ENCODE data around the gene PTPRQ.
"Not testable (repeated sequence)": the region's sequence is repeated elsewhere in the genome, so short reads cannot be mapped to it uniquely, and the experiment has no call there.

Gene PTPRQ

DNA sequence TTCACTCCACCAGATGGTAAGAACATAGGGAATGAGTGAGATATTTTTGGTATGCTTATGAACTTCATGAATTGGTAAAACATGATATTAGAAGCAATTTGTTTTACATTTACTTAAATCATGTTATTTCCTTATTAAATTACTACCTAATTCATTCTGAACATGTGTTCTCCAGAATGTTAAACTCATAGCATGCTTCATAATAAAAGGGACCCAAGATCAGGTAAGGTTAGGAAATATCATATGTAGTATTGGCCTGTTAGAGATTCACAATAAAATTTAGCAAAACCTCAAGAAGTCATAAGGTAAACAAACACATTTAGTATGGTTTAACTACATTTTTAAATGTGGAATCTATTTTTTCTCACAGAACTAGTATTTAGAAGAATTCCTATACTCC lies 28.2 kb downstream of the PTPRQ start:
- DNase-seq = no peak

DNA sequence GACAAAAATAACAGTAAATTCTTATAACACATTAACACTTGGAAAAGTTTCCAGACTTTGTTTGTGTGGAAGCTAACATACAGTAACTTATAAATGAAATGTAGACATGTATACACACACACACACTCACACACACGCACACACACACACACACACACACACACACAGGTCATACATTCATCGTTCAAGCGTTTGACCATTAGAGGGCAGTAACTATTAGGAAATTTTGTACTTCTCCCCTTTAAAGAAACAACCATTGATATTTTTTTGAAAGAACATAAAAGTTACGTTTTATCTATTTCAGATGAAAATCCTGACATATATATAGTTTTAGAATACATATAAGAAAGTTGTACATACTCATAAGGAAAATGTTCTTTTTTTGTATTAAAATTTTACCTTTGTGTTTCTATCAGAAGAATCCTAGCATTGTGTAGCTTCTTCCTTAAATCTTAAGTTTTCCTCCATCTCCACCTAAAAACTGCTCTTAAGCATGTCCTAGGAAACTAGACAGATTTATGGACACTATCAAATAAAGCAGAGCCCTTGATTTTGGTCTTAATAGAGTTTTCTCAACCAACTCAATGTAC lies 29.0 kb downstream of the PTPRQ start:
- no peak for DNase-seq

DNA sequence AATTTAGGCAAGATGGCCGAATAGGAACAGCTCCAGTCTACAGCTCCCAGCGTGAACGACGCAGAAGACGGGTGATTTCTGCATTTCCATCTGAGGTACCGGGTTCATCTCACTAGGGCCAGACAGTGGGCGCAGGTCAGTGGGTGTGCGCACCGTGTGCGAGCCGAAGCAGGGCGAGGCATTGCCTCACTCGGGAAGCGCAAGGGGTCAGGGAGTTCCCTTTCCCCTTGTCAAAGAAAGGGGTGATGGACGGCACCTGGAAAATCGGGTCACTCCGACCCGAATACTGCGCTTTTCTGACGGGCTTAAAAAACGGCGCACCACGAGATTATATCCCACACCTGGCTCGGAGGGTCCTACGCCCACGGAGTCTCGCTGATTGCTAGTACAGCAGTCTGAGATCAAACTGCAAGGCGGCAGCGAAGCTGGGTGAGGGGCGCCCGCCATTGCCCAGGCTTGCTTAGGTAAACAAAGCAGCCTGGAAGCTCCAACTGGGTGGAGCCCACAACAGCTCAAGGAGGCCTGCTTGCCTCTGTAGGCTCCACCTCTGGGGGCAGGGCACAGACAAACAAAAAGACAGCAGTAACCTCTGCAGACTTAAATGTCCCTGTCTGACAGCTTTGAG lies 33.6 kb downstream of the PTPRQ start:
- DNase-seq = not testable (repeated sequence)

DNA sequence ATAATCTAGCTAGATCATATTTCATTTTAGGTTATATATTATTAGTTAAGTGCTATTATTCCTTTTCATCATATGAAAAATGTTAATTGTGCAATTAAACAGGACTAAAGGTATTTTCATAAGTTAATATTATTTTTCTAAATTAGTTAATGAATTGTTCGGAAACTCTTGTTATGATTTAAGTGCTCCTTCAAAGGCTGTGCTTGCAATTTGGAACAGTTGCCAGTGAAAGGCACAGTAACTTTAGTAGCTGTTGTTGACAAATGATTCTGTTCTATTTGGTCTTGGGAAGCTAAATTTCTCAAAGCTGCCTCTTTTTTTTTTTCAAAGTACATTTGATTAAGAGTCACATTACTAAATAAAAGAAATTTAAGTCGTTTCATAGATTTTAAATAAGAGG lies 40.7 kb downstream of the PTPRQ start:
- no peak for DNase-seq

DNA sequence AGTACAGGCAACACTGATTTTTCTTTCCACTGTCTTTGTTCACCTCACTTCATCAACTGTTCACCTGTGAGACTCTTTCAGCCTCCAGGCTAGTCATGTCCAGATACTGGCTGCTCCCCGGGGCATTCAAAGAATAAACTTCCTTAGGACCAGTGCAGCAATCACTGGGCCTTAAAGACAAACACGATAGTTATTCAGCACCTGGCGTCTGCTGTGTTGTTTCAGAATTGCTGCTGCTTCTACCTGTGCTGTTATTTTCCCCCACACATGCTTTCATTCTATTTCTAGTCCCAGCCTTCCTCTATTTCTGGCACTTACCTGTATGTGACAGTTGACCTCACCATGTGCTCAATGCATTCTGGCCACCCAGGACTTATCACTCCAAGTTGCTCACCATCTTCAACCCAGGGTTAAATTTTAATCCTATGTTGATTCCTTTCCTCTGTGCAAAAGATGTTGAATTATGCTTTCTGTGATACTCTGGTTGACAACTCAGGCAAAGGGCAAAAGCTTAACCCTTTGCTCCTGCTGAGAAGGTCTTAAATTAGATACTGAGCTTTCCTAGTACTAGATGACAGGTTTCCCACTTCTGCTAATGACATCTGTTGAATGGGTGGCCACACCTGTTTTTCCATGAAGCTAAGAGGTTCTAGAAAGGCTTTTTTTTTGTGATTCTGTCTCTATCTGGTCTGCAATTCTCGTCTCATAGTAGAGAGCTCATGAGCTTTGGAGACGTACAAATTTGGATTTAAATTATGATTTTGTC lies 41.4 kb downstream of the PTPRQ start:
- no peak for DNase-seq

DNA sequence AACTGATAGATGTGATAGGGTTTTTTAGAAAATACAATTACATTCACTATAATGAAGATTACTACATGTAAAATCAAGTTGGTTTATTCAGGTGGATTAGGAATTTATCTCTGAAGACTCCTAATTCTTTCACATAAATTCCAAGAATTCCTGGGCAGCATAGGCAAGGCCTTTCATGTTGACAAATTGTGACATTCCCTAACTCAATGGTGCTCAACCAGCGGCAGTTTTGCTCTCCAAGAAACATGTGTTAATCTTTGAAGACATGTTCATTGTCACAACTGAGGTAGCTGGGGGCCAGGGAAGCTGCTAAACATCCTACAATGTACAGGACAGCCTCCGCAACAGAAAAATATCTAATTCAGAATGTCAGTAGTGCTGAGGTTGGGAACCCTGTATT lies 46.3 kb downstream of the PTPRQ start:
- DNase-seq = no peak

DNA sequence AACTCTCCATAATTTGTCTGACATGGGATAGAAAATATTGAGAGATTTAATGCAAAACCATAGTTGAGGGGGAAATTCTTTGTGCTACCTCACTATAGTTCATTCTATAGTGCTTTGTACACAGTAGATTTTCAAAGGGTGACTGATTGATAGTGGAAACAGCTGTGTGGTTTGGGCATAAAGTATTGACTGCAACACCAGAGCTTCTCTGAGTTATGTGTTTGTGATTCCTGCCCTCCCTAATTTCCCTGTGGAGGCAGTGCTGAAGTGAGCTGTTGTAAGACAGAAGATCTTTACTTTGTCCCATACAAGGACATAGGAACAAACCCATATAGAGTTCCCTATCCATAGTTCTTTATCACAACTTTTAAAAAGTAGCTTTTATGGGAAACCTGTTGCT lies 47.1 kb downstream of the PTPRQ start:
- no peak for DNase-seq

DNA sequence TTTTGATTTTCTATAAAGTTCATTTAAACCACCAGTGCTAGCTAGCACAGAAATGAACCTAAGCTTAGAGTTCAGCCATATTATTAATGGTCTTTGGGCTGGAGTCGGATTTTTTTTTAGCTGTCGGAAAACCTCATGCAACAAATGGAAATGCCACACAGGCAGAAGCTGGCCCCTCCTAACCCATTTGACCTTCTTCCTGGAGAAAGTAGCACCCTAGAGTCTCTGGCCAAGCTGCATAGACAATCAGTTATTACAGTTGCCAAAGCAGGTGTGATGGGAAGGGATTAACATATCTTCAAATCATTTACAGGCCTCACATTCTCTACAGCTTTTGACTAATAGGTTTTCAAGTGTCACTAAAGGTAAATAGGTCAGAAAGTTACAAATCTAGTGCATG lies 49.4 kb downstream of the PTPRQ start:
- no peak for DNase-seq

DNA sequence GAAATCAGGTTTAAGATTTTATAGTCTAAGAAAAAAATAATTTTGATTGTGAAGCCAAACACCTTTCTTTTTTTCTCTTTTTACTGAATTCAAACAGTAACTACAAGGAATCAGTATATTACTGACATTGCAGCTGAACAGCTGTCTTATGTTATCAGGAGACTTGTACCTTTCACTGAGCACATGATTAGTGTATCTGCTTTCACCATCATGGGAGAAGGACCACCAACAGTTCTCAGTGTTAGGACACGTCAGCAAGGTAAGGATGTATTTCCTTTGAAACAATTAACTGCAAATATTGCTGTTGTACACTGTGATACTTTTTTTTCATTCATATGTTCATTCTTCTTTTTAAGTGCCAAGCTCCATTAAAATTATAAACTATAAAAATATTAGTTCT lies 50.8 kb downstream of the PTPRQ start:
- DNase-seq = no peak

DNA sequence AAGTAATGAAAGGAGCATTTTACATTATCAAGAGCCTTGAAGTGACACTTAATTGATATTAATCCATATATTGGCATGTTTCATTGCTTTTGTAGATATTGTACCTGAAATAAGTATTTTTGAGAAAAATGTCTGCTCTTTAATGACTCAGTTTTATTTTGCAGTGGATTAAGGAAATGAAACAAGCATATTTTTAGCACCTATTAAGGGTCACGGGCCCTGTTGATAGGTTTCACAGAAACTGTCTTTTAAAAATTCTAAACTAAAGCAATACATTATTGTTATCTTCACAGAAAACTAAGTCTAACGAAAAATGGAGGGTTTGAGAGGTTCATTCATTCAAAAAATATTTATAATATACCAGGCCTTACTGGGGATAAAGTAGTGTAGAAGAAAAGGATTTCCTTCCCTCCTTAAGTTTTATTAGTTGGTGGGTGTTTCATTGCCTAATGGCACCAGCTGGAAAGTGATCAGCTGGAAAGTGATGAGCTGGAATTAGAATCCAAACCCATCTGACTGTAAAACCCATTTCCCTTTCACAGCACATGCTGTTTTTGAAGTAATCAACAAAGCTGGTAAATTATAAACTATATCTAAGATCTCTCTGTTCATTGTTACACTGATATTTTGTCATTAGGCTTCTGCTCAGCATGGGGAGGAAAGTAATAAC lies 54.2 kb downstream of the PTPRQ start:
- DNase-seq = no peak

DNA sequence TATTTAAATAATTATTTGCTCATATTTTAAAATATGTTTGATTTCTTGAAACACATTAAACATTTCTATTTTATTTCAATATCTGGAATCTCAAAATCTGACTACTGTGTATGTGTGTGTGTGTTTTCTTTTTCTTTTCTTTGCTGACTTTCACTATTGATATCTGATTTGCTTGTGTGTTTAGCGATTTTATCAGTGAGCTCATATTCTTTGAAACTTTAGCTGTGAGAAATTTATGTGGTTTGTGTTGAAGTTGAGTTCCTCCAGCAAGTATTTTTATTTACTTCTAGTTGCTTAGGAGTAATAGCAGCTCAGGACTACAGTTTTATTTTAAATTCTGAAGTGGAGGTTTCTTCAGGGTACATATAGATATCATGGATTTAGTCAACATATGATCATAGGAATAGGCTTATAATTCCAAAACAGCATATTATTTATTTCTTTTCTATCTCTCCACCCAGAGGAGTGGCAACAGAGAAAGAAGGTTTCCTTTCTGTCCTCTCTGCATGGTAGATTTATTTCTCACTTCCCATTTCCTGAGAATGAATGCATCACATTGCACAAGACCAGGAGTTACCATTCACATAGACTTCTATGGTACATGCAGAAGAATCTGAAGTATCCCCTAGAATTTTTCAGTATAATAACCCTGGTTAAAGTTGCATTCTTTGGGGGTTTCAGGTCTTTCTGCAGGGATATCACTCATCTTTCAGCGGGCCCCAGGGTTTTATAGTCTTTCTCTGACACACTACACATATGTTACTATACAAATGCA lies 60.5 kb downstream of the PTPRQ start:
- no peak for DNase-seq

DNA sequence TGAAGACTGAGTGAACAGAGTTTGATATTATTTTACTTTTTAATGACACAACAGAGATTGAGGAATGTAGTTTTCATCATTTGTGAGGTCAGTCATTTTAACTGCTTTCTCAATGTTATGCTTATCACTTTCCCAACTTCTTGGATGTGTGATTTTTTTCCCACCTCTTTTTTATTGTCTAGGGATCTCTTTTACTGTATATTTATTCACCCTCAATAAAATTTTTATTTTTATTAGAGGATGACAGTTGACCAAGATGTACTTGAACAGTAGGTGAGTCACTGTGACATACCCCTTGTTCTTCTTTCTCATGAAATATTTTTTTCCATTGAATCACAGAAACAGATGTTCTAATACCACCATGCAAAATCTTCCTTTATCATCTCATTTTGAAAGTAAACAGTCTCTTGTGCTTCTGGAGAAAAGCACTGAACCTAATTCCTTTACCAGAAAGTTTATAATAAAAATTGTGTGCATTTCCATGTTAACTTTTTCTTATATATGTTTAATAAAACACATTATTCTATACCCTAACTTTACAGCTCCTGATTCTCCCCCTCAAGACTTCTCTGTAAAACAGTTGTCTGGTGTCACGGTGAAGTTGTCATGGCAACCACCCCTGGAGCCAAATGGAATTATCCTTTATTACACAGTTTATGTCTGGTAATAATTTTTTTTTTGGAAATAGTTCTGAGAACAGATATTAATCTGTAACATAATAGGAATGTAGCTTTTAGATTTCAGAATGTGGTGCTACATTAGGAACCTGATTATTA lies 65.9 kb downstream of the PTPRQ start:
- DNase-seq = no peak

DNA sequence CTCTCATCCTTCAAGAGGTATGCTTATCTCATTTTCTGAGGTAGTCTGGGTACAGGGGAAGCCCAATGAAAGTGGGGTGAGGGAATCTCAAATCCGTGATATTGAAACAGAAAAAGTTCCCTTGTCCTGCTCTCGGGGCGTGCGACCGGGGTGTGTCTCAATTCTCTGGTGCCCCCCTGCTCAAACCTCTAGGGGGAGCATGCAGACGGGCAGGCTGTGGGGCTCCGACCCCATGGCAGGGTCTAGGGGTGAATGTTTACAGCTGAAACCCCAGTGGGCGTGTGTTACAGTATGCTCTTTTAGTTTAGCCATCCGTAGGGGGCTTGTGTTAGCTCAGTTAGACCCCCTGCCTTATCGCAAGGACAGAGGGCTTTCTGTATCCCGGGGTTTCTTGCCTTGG lies 68.7 kb downstream of the PTPRQ start:
- DNase-seq = no peak

DNA sequence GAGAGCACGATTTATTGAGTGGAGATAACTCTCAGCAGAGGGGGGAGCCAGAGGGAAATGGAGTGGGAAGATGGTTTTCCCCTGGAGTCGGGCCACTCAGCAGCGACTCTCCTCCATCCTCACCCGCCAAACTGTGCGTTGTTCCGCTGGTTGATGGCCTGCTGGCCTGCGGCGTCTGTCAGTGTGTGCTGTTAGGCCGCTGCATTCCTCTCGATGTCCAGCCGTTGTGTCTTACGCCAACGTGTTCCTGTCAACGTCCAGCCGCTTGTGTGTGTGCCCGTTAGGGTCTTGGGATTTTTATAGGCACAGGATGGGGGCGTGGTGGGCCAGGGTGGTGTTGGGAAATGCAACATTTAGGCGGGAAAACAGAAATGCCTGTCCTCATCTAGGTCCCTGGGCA lies 69.2 kb downstream of the PTPRQ start:
- DNase-seq = no peak

DNA sequence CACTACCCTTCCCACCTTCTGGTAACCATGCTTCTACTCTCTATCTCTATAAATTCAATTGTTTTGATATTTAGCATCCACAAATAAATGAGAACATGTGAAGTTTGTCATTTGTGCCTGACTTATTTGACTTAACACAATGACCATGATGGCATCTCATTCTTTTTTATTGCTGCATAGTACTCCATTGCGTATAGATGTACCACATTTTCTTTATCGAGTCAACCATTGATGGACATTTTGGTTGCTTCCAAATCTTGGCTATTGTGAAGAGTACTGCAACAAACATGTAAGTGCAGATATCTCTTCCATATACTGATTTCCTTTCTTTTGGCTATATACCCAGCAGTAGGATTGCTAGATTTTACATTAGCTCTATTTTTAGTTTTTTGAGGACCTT lies 73.6 kb downstream of the PTPRQ start:
- no peak for DNase-seq

DNA sequence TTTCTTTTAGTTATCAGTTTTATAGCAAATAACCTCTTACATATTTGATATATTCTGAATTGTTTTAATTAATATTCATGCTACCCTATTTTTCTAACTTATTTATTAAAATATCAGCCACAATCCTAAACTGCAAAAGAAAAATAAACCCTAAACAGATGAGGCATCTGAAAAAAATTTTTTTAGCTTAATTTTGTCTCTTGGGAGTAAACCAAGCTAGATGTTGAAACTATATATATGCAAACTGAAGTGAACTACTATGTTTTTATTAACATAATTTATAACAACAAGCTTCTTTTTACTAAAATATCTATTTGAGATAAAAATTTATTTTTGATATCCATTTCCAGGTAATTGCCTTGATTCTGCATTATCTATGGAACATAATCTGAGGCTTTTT lies 87.6 kb downstream of the PTPRQ start:
- no peak for DNase-seq

DNA sequence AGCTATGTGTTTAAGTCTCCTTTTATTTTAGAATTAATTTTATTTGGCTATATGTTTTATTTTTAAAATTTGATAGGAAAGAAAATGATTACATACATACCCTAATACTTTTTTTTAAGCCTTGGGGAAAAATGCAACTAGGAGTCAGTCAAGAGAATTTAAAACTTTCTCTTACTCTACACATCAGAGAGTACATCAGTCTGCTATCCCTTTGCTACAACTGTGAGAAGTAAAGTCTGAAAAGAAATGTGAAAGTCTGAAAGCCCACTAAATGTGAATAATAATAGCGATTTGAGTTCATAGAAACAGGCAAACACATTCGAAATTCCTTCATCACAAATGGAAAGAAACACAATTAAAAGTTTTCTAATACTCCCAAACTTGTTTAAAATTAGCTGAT lies 95.0 kb downstream of the PTPRQ start:
- DNase-seq = no peak

DNA sequence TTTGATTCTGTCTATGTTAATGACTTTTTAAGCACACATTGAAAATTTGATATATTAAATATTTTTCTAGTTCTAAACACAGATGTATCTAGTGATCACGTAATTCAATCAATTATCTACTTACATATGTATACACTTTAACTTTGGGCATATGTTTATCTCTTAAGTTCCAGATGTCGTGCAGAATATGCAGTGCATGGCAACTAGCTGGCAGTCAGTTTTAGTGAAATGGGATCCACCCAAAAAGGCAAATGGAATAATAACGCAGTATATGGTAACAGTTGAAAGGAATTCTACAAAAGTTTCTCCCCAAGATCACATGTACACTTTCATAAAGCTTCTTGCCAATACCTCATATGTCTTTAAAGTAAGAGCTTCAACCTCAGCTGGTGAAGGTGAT lies 105.3 kb downstream of the PTPRQ start:
- no peak for DNase-seq

DNA sequence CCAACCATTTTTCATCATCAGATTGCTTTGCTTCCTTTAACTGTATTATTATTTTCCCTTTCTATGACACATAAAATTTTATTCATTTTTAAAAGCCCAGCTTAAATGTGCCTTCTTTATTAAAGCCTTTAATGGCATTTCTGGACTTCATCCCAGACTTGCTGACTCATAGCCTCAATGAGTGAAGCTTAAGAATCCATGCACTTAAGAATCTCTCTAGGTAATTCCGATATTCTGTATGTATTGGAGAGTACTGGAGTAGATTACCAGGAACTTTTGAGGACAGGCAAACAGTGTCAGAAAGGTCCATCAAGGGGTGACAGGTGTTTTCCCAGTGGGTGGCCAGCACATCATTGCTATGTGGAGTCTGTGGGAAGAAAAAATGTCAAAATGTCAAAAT lies 107.9 kb downstream of the PTPRQ start:
- no peak for DNase-seq

DNA sequence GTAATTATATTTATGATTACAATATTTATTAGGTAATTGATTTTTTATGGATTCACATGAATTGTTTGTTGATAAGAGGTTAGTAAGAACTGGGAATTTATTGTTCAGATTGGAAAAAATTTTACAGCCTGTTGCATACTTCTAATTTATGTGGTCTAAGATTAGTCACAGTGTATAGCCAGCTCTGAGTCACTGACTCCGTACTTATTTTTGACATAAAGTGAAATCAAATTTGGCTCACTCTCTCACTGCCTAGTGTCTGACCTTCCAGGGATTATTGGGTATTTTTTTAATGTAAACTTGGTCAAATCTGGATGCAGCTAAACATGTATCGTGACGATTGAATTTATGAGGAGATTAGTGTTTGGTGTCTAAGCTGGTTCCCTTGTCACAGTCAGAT lies 109.3 kb downstream of the PTPRQ start:
- DNase-seq = no peak

DNA sequence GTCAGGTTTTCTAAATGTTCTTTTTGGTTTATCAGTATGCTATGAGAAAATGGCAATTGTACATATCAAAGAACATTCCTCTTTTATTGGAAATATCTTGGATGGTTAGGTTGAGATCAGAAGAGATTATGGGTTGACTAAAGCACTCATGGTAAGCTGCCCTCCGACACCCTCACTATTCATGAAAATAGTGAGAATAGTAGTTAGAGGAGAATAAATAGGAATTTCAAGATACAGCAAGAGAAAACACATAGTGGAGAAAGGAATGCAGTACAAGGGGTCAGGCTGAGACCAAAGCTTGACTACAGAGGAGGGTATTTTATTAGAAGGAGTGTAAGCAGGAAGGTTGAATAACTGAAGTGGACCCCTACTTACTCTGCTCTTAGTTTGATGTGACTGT lies 112.5 kb downstream of the PTPRQ start:
- no peak for DNase-seq

DNA sequence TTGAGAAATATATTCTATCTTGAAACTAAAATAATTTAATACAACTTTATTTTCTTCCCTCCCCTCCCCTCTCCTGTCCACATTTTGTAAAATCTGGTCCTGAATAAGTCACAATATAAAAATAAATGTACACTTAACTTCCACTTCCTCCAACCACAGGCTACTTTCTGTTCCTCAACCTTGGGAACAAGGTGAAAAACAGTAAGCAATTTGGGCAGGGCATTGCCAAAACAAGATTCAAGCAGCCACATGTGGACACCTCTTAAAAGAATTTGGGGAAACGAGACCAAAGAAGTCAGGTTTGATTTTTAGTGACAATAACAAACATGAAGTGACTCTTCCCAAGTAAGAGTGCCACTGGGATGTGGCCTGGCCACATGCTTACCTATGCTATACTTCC lies 115.7 kb downstream of the PTPRQ start:
- no peak for DNase-seq
